Ectodermal cell (in vitro differentiated cells): ENCODE data around the gene GALR1.
"Not testable (repeated sequence)": the region's sequence is repeated elsewhere in the genome, so short reads cannot be mapped to it uniquely, and the experiment has no call there.

Source experiments
- H3K27ac ChIP-seq: 2 replicates; pipeline ENCODE4 v1.7.0; 2013; ENCODE audit warnings: mild to moderate bottlenecking, low read depth, low read length; ENCODE audit not compliant: insufficient read depth, poor library complexity, severe bottlenecking
- H3K27me3 ChIP-seq: 2 replicates; pipeline ENCODE4 v1.7.0; 2013; ENCODE audit warnings: mild to moderate bottlenecking, low read length; ENCODE audit not compliant: insufficient read depth, control insufficient read depth, poor library complexity, severe bottlenecking
- H3K36me3 ChIP-seq: one replicate; pipeline ENCODE4 v1.7.0; 2013; ENCODE audit warnings: low read length; ENCODE audit not compliant: control insufficient read depth, insufficient read depth
- H3K4me1 ChIP-seq: one replicate; pipeline ENCODE4 v1.7.0; 2013; ENCODE audit warnings: low read length; ENCODE audit not compliant: control insufficient read depth, insufficient read depth
- H3K4me3 ChIP-seq: 2 replicates; pipeline ENCODE4 v1.7.0; 2013; ENCODE audit warnings: low read depth, low read length, control low read depth; ENCODE audit not compliant: insufficient read depth
- H3K9me3 ChIP-seq: 2 replicates; pipeline ENCODE4 v1.7.0; 2013; ENCODE audit warnings: mild to moderate bottlenecking, low read length, moderate library complexity; ENCODE audit not compliant: control insufficient read depth
- WGBS, 2 experiments: methylation state at CpG; one replicate each; pipeline ENCODE4 v1.1.7; 2013; ENCODE audit warnings: missing lambda C conversion rate in 2 of 2; 5-methylcytosine and 5-hydroxymethylcytosine counted together

The GALR1 gene

GRCh38 chr18:77271576-77272481, 22.2 kb downstream of the GALR1 start:
- Histone ChIP-seq H3K9me3 (no peaks in the 10 kb centered on the region), H3K27ac (no peak overlapping the region), H3K4me1 (no peaks in the 10 kb centered on the region), H3K27me3 (no peaks in the 10 kb centered on the region), H3K36me3 (no peaks in the 10 kb centered on the region), H3K4me3 (no peak overlapping the region)
- 33 to 44% methylated on average over 9 of the region's 9 CpGs for WGBS, 2 experiments

GRCh38 chr18:77290841-77291240, 41.2 kb downstream of the GALR1 start:
- not testable (repeated sequence) for H3K27ac ChIP-seq, H3K9me3 ChIP-seq, H3K4me1 ChIP-seq, H3K27me3 ChIP-seq, H3K4me3 ChIP-seq, H3K36me3 ChIP-seq
- WGBS, 2 experiments: 64 to 68% methylated on average over 7 of the region's 7 CpGs

GRCh38 chr18:77298172-77298571, 48.5 kb downstream of the GALR1 start:
- Histone ChIP-seq H3K36me3 (no peaks in the 10 kb centered on the region), H3K4me1 (no peaks in the 10 kb centered on the region), H3K27me3 (no peaks in the 10 kb centered on the region), H3K9me3 (no peaks in the 10 kb centered on the region), H3K4me3 (no peak overlapping the region), H3K27ac (no peak overlapping the region)
- WGBS, 2 experiments: 71 to 97% methylated on average over 5 to 8 of the region's 8 CpGs

- Histone ChIP-seq H3K4me1 (no peaks in the 10 kb centered on the region), H3K36me3 (no peaks in the 10 kb centered on the region), H3K27ac (no peak overlapping the region), H3K27me3 (no peaks in the 10 kb centered on the region), H3K9me3 (no peaks in the 10 kb centered on the region), H3K4me3 (no peak overlapping the region)
- 90 to 92% methylated on average over 5 of the region's 6 CpGs for WGBS, 2 experiments
These were observed 50.1 kb downstream of the GALR1 start for GRCh38 chr18:77299706-77300105.

GRCh38 chr18:77300579-77300978, 50.9 kb downstream of the GALR1 start:
- 90 to 91% methylated on average over 7 of the region's 7 CpGs for WGBS, 2 experiments
- Histone ChIP-seq H3K27ac (no peak overlapping the region), H3K4me3 (no peak overlapping the region), H3K27me3 (no peaks in the 10 kb centered on the region), H3K4me1 (no peaks in the 10 kb centered on the region), H3K36me3 (no peaks in the 10 kb centered on the region), H3K9me3 (no peaks in the 10 kb centered on the region)

GRCh38 chr18:77304268-77304667, 54.6 kb downstream of the GALR1 start:
- no peaks in the 10 kb centered on the region for H3K4me1 ChIP-seq
- H3K4me3 ChIP-seq: no peak overlapping the region
- no peak overlapping the region for H3K27ac ChIP-seq
- no peaks in the 10 kb centered on the region for H3K27me3 ChIP-seq
- WGBS, 2 experiments: 93 to 95% methylated on average over 7 of the region's 7 CpGs
- no peaks in the 10 kb centered on the region for H3K9me3 ChIP-seq
- no peaks in the 10 kb centered on the region for H3K36me3 ChIP-seq

GRCh38 chr18:77305676-77306075, 56.0 kb downstream of the GALR1 start:
- no peaks in the 10 kb centered on the region for H3K9me3 ChIP-seq
- WGBS, 2 experiments: 95 to 96% methylated on average over 4 of the region's 4 CpGs

GRCh38 chr18:77308216-77308615, 58.6 kb downstream of the GALR1 start:
- no peaks in the 10 kb centered on the region for H3K27me3 ChIP-seq
- H3K9me3 ChIP-seq: no peaks in the 10 kb centered on the region
- no peaks in the 10 kb centered on the region for H3K4me1 ChIP-seq
- 91 to 94% methylated on average over 6 of the region's 6 CpGs for WGBS, 2 experiments
- no peak overlapping the region for H3K27ac ChIP-seq
- H3K4me3 ChIP-seq: no peak overlapping the region
- H3K36me3 ChIP-seq: no peaks in the 10 kb centered on the region

More at GRCh38 chr18:77305676-77306075, 56.0 kb downstream of the GALR1 start:
- Histone ChIP-seq H3K27ac (no peak overlapping the region), H3K27me3 (no peaks in the 10 kb centered on the region), H3K4me3 (no peak overlapping the region), H3K4me1 (no peaks in the 10 kb centered on the region), H3K36me3 (no peaks in the 10 kb centered on the region)

- Histone ChIP-seq H3K36me3 (no peaks in the 10 kb centered on the region), H3K4me3 (no peak overlapping the region), H3K9me3 (no peaks in the 10 kb centered on the region), H3K27me3 (no peaks in the 10 kb centered on the region), H3K27ac (no peak overlapping the region), H3K4me1 (no peaks in the 10 kb centered on the region)
- 86 to 88% methylated on average over 5 to 6 of the region's 6 CpGs for WGBS, 2 experiments
These were observed 64.9 kb downstream of the GALR1 start for GRCh38 chr18:77314511-77314910.

GRCh38 chr18:77314952-77315351, 65.3 kb downstream of the GALR1 start:
- no peaks in the 10 kb centered on the region for H3K36me3 ChIP-seq
- no peaks in the 10 kb centered on the region for H3K9me3 ChIP-seq
- no peaks in the 10 kb centered on the region for H3K4me1 ChIP-seq
- H3K27me3 ChIP-seq: no peaks in the 10 kb centered on the region
- no peak overlapping the region for H3K4me3 ChIP-seq
- WGBS, 2 experiments: 97 to 98% methylated on average over 6 to 10 of the region's 10 CpGs
- H3K27ac ChIP-seq: no peak overlapping the region
